HL-60 (cell line): ENCODE data around the gene SMC3.
"Not testable (repeated sequence)": the region's sequence is repeated elsewhere in the genome, so short reads cannot be mapped to it uniquely, and the experiment has no call there.

Source experiments
- DNase-seq, 2 experiments: peaks; one replicate each; pipeline ENCODE4 v3.0.0-alpha.2; 2010 to 2020; ENCODE audit warnings: low read depth in 1 of 2, low spot score in 1 of 2
- H3K27ac ChIP-seq: fragments of 250-450 bp; sonication (Bioruptor Pico); replicated peaks from 2 replicates; pipeline ENCODE4 v1.5.1; 2020; ENCODE audit warnings: mild to moderate bottlenecking, moderate library complexity
- H3K27me3 ChIP-seq: fragments of 250-450 bp; sonication (Bioruptor Pico); 2 replicates; pipeline ENCODE4 v1.5.1; 2021; ENCODE audit warnings: mild to moderate bottlenecking, moderate library complexity; ENCODE audit not compliant: insufficient read depth, poor library complexity, severe bottlenecking
- H3K4me3 ChIP-seq: replicated peaks from 2 replicates; pipeline ENCODE4 v1.5.1; 2011; ENCODE audit warnings: mild to moderate bottlenecking, control low read depth, low read length; ENCODE audit not compliant: insufficient read depth
- GABPA ChIP-seq: IDR thresholded peaks from 2 replicates; pipeline ENCODE4 v1.6.1; 2012; ENCODE audit warnings: low read depth
- POLR2AphosphoS5 ChIP-seq: IDR thresholded peaks from 2 replicates; pipeline ENCODE4 v1.6.1; 2012; ENCODE audit warnings: low read depth
- SPI1 ChIP-seq: IDR thresholded peaks from 2 replicates; pipeline ENCODE4 v1.6.1; 2012; ENCODE audit warnings: low read depth, mild to moderate bottlenecking, borderline replicate concordance
- TF ChIP-seq, protein P1 (sequence below): IDR thresholded peaks from one replicate; pipeline ENCODE4 v1.5.1; 2011; ENCODE audit warnings: low read length, control low read depth, inconsistent platforms; ENCODE audit not compliant: insufficient read depth
- TF ChIP-seq, protein P2 (sequence below): IDR thresholded peaks from 2 replicates; pipeline ENCODE4 v1.6.1; 2012; ENCODE audit warnings: low read depth; ENCODE audit not compliant: insufficient replicate concordance

The SMC3 gene

DNA sequence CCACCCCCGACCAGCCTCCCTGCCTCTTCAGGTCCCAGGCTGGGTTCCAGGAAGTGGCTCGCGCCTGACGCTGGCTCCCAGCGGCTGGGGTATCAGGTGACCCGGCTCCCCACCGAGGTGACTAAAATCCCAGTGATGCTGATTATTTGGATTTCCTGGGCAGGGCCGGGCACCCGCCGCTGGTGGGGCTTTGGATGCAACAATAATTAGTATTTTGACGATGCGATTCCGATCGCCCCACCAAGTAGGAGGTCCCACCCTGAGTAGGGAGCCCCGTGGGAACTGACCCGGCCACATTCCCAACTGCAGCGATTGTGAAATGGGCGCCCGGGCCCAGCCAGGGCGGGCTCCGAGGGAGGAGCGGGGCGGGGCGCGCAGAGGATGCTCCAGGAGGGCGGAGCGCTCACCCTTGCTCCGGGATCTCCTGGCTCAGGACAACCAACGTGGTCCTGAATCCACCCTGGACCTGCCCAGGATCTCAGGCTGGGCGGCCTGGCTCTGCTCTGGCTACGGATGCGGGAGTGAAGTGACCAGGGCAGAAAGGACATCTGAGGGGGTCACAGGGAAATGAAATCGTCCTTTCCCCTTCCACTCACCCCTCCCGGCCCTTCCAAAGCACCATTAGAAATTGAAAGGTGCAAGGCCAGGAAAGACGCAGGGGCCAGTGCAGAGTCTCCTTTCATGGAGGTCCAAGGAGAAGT lies 37.2 kb upstream of the SMC3 start:
- Histone ChIP-seq H3K4me3 (no peak overlapping the region), H3K27me3 (no peaks in the 10 kb centered on the region), H3K27ac (no peak overlapping the region)
- TF ChIP-seq, protein P1, sequence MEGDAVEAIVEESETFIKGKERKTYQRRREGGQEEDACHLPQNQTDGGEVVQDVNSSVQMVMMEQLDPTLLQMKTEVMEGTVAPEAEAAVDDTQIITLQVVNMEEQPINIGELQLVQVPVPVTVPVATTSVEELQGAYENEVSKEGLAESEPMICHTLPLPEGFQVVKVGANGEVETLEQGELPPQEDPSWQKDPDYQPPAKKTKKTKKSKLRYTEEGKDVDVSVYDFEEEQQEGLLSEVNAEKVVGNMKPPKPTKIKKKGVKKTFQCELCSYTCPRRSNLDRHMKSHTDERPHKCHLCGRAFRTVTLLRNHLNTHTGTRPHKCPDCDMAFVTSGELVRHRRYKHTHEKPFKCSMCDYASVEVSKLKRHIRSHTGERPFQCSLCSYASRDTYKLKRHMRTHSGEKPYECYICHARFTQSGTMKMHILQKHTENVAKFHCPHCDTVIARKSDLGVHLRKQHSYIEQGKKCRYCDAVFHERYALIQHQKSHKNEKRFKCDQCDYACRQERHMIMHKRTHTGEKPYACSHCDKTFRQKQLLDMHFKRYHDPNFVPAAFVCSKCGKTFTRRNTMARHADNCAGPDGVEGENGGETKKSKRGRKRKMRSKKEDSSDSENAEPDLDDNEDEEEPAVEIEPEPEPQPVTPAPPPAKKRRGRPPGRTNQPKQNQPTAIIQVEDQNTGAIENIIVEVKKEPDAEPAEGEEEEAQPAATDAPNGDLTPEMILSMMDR, result no peak
- TF ChIP-seq POLR2AphosphoS5 (no peak), SPI1 (no peak), GABPA (no peak)
- TF ChIP-seq, protein P2, sequence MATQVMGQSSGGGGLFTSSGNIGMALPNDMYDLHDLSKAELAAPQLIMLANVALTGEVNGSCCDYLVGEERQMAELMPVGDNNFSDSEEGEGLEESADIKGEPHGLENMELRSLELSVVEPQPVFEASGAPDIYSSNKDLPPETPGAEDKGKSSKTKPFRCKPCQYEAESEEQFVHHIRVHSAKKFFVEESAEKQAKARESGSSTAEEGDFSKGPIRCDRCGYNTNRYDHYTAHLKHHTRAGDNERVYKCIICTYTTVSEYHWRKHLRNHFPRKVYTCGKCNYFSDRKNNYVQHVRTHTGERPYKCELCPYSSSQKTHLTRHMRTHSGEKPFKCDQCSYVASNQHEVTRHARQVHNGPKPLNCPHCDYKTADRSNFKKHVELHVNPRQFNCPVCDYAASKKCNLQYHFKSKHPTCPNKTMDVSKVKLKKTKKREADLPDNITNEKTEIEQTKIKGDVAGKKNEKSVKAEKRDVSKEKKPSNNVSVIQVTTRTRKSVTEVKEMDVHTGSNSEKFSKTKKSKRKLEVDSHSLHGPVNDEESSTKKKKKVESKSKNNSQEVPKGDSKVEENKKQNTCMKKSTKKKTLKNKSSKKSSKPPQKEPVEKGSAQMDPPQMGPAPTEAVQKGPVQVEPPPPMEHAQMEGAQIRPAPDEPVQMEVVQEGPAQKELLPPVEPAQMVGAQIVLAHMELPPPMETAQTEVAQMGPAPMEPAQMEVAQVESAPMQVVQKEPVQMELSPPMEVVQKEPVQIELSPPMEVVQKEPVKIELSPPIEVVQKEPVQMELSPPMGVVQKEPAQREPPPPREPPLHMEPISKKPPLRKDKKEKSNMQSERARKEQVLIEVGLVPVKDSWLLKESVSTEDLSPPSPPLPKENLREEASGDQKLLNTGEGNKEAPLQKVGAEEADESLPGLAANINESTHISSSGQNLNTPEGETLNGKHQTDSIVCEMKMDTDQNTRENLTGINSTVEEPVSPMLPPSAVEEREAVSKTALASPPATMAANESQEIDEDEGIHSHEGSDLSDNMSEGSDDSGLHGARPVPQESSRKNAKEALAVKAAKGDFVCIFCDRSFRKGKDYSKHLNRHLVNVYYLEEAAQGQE, result no peak
- no peak for DNase-seq

DNA sequence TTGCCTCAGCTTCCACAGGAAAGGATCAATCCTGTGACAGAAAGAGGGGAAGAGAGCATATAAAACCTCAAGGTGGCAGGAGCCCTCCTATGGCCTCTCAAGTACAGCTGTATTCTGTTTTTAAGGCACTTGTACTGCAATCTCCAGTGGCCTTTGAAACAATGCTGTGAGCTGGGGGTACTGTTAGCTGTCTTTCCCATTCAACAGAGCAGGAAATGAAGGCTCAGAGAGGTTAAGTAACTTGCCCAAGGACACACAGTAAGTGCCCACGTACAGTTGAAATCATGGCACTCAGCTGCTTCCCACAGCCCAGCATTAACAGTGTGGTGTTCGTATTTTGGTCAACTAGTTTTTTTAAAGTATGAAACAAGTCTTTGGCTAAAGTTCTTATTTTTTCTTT lies 35.8 kb upstream of the SMC3 start:
- DNase-seq, result no peak
- no peak overlapping the region for H3K27ac ChIP-seq
- H3K4me3 ChIP-seq, result no peak overlapping the region
- no peaks in the 10 kb centered on the region for H3K27me3 ChIP-seq
- TF ChIP-seq GABPA, result no peak
- TF ChIP-seq, protein P1, result no peak

DNA sequence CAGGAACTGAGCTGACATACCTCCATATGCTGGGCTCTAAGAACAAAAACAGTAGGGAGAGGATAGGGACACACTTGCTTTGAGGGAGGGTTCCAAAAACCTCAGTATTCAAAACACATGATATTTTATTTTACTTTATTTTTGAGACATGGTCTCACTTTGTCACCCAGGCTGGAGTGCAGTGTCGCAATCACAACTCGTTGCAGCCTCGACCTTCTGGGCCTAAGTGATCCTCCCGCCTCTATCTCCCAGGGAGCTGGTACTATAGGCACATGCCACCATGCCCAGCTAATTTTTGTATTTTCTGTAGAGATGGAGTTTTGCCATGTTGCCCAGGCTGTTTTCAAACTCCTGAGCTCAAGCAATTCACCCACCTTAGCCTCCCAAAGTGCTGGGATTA lies 34.9 kb upstream of the SMC3 start:
- DNase-seq, result peak in 1 of 2 experiments; percentile 29
- H3K4me3 ChIP-seq, H3K27me3 ChIP-seq, H3K27ac ChIP-seq: not testable (repeated sequence)

DNA sequence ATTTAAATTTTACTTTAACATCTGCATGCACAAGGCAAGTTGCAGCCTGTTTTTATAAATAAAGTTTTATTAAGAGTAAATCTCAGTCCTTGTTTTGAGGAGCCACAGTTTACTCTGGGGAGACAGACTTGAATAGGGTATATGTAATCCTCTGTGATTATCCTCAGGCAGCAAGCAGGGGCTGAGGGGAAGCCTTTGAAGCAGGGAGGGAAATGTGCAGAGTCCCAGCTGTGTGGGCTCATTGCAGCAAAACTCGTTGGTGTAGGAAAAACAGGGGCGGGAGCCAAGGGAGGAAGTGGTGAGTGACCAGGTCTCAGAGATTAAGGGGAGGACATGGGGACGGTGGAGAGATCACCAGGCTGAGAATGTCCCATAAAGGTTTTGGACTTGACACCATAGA lies 34.3 kb upstream of the SMC3 start:
- H3K27me3 ChIP-seq, result no peaks in the 10 kb centered on the region
- no peak overlapping the region for H3K4me3 ChIP-seq
- no peak overlapping the region for H3K27ac ChIP-seq
- TF ChIP-seq SPI1, result peak; percentile 68; the same call in 1 of the 2 replicates
- no peak for TF ChIP-seq GABPA
- TF ChIP-seq POLR2AphosphoS5, result no peak
- DNase-seq, result peak in 1 of 2 experiments; percentile 52

DNA sequence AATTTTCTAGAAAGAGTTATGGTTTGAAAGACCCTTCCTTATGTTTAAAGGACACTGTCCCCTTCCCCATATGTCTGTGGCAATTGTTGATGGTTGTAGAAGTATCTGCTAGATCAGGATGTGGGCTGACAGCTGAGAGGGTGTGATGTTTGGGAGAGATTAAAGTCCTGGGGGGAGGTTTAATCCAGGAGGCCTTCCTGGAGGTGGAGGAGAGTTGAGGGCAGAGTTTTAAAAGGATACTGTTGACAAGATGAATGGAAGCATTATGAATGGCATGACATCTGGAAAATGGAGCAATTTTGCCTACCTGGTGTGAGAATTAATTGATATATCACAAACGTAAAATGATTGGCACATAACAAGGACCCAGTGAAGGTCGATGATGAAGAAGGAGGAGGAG lies 32.9 kb upstream of the SMC3 start:
- Histone ChIP-seq H3K27ac (no peak overlapping the region), H3K27me3 (no peaks in the 10 kb centered on the region), H3K4me3 (no peak overlapping the region)
- no peak for DNase-seq
- TF ChIP-seq POLR2AphosphoS5 (no peak), SPI1 (no peak)
- TF ChIP-seq, protein P2, result no peak
